ENCODE results near the gene TCP11X2.
"Not testable (repeated sequence)": the region's sequence is repeated elsewhere in the genome, so short reads cannot be mapped to it uniquely, and the experiment has no call there.

Gene TCP11X2

DNA sequence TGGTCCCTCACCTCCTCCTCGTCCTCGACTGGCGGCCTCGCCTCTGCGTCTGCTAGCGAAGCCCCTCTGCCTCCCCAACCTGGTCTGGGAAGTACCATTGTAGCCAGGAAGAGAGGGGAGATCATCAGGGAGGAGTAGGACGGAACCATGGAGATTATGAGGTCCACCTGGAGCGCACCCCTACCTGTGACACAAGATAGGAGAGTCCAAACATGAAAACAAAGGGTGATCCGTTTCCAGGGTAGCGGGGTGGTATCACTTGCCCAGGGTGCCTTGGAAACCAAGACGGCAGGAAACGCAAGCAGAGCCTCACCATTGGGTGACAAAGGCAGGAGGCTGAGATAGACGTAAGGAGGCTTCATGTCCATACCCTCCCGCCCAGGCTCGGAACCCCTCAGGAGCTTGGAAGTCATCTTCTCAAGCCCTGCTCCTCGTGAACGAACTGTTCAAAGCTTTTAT, at the start of gene TCP11X2:
TCP11X2 (minus strand) TSS at position 51 of the 459 bp plus-strand sequence.
- DNase-seq: not testable (repeated sequence)

DNA sequence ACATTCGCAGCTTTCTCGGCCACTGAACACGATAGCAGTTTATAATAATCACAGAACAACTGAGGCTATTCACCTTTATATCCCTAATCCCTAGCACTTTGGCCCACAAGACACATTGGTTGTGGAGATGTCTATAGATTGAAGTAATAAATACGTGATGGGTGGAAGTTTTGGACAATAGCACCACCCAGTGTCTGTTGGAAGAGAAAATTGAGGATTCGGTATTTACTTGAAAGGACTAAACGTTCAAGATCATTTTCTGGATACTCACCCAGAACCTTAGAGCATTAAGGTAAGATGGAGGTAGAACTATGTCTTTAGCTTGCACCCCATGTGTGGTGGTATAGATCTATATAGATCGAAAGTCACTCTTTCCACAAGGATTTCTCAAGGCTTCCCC, 45.7 kb upstream of the TCP11X2 start:
- DNase-seq: peak in 4 of 56 donors; percentile 0 to 8 (median 2)

DNA sequence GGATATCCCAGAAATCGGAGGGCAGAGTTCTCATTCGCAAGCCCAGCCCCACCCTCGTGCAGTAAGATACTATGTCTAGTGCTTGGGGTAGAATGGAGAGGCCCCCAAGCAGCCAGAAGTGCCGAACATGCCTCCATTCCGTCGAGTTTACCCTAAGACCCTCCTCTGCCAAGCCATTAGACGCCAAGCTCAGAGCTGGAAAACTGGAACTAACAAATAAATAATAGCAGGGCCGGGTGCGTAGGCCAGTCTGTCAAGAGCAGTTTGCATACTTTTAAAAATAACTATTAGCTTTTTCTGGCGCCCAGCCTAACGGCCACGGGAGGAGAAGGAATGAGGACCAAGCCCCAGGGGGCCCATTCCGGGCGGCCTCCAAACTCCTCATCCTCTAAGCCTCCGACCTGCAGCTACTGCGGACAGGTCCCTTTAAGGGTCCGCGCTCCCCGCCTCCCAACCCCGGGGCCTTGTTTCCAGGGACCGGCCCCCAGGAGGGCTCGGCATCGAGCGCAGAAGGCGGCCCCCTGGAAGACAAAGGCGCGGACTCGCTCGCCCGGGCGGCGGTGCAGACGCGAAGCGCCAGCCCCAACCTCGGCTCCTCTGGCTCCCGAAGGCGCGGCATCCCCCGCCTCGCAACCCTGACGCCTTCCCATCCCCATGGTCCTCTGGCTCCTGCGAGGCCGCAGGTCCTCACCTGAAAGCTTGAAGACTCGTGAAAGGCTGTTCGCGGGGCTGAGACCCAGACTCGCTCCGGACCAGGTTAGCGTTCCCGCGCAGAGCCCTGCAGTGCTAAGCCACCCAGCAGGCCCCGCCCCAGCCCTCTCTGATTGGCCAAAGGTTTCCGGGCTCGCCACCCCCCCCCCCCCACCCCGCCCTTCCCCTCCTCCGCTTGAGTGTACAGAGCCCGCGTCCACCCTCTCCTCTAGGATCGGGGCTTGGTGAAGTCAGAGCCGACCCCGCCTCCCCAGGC, 44.6 kb upstream of the TCP11X2 start, which contains the start of gene TMSB15A:
TMSB15A (minus strand) TSS at position 765 of the 967 bp plus-strand sequence.
- DNase-seq: peak in 50 of 56 donors; percentile 0 to 68 (median 17)

DNA sequence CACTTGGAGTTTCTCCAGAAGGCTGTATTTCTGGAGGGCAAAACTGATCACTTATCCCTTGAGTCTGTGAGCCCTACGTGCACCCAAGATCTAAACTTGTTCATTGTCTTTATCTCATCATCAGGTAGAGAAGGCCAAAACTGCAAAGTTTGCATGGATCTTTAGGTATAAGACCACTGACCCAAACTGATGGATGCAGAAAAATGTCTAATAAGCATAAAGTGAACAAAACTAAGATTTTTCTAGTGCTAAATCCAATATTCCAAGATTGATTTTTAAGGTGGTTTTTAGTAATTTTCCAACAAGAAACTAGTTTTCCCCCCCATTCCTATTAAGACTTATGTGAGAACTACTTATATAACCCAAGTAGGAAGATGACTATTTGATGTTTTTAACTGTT, 42.9 kb upstream of the TCP11X2 start:
- no peak for DNase-seq

DNA sequence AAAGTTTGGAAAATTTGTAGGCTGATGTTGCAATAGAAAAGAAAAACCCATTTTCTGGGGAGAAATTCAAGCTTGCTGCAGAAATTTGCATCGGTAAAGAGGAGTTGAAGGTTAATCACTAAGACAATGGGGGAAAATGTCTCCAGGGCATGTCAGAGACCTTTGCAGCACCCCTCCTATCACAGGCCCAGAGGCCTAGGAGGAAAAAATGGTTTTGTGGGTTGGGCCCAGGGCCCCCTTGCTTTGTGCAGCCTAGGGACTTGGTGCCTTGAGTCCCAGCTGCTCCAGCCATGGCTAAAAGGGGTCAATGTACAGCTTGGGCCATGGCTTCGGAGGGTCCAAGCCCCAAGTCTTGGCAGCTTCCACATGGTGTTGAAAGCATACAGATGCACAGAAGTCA, 27.1 kb upstream of the TCP11X2 start:
- no peak for DNase-seq

DNA sequence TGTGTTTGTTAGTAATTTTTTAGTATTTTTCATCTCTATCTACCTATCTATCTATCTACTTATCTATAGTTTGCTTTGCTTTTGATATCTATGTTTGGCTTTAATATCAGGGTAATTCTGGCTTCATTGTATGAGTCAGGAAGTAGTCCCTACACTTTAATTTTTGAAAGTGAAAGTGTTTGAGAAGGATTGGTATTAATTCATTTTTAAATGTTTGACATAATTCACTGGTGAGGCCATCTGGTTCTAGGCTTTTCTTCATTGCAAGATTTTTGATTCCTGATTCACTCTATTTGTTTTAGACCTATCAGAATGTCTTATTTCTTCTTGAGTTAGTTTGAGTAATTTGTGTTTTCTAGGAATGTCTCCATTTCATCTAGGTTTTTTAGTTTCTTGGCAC, 20.2 kb upstream of the TCP11X2 start:
- DNase-seq: no peak

DNA sequence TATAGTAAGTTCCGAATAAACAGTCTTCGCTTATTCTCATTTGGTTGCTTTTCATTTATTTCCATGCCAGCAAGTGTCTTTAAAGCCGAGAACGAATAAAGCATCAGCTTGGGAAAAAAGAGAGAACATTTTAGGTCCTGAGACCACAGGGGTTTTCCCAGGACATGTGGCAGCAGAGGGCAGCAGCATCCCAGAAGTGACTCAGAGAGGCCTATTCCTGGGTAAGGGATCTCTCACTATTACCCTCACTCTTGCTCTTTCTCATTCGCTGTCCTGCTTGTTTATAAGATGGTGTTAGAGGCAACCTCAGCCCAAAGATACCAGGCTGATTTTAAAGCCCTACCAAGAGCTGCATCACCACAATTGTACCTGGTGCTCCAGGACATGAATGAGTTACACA, 7.2 kb upstream of the TCP11X2 start:
- DNase-seq: not testable (repeated sequence)

DNA sequence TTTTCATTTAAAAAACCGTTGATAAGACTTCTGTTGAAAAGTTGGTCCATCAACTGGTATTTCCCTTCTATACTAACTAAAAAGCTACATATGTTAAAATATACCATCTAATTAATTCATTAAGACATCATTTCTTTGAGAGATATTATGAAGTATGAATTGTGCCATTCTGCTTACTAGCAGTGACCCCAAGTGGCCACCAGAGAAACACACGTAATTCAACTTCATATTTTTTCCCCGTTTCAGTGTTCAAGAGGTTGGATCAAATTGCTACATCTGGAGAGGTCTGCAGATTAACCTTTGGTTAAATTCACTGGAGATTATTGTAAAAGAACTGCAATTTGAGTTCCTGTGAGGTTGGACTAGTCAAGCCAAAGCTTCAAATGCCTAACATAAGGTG, 1.4 kb downstream of the TCP11X2 start:
- DNase-seq: not testable (repeated sequence)

DNA sequence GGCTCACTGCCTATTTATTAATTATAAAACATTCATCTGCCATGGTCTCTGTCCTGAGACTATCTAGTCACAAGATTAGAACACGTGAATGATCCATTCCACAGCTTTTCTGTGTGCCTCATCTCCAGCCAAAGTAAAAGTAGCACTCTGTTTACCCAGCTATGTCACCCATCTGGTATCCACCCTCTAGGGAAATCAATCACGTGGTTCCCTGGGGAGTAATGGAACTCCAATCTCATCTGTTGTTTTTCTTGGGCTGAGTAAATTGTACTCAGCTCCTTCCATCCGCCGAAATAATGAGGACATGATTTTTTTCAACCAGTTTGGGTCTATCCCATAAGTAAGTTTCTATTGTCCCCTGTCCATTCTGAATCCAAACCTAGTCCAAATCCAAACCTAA, 13.0 kb downstream of the TCP11X2 start:
- DNase-seq: not testable (repeated sequence)

DNA sequence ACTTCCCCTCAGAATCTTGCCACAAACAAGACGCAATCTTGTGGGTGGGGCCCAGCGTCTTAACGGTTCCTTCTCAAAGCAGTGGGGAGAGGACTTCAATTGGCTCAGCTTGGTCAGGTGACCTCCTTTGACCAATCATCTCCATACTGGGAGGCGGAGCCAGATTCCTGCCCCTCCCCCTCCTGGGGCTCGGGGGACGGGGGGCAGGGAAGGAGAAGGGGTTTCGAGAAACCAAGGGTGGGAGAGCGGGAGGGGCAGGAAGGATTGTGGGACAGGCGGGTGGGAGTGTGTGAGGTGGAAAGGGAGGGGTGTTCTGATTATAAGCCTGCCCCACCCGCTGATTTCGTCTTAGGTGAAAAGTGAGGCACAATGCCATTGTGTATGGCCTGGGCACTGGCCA, 31.7 kb downstream of the TCP11X2 start, which contains the start of gene NXF2B:
NXF2B (minus strand) TSS at position 101 of the 400 bp plus-strand sequence. CDS start 59,972 bp downstream, outside the sequence.
- DNase-seq: not testable (repeated sequence)

DNA sequence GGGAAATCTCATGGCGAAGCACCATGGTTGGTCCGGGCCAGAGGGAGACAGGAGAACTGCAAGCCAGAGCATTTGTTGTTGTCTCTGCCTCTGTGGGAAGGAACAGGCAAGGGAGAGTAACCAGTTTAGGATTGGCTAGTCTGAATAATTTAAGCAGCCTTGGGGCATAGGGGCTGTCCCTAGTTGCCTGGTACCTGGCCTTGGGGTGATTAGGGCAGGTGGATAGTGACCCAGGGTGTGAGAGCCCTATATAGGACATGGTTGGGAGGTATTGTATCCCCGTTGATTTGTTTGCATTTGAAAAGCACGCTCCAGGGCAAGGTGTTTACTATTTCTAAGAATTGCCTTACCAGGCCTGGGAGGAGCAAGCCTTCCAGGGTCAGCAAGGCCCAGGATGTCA, 57.1 kb downstream of the TCP11X2 start:
- DNase-seq: not testable (repeated sequence)
